D721Med (cell line): ENCODE data around the gene TEDC2.
"Not testable (repeated sequence)": the region's sequence is repeated elsewhere in the genome, so short reads cannot be mapped to it uniquely, and the experiment has no call there.

Experiments used
- DNase-seq: peaks from one replicate; pipeline ENCODE4 v3.0.0; 2011; ENCODE audit warnings: low spot score; ENCODE audit not compliant: insufficient read length
- FAIRE-seq: peaks from 2 replicates; lab custom pipeline; 2011; peaks lifted over from hg19 to GRCh38; lab: Jason Lieb, UNC
- CTCF ChIP-seq: IDR thresholded peaks from 2 replicates; pipeline ENCODE4 v1.5.1; 2012; ENCODE audit warnings: mild to moderate bottlenecking, control low read depth; ENCODE audit not compliant: insufficient read depth; ENCODE audit errors: missing control alignments

TEDC2 gene

GRCh38 chr16:2429771-2430663 lies 29.9 kb upstream of the TEDC2 start:
- DNase-seq (no peak), FAIRE-seq (no peak)
- peak; percentile 43 for TF ChIP-seq CTCF

GRCh38 chr16:2432286-2432685 lies 27.6 kb upstream of the TEDC2 start:
- DNase-seq (no peak), FAIRE-seq (no peak)
- no peak for TF ChIP-seq CTCF

GRCh38 chr16:2432801-2433505 lies 27.0 kb upstream of the TEDC2 start:
- TF ChIP-seq CTCF: no peak
- DNase-seq (no peak), FAIRE-seq (no peak)

GRCh38 chr16:2435236-2435635 lies 24.7 kb upstream of the TEDC2 start:
- DNase-seq, FAIRE-seq: not testable (repeated sequence)

GRCh38 chr16:2436110-2436509 lies 23.8 kb upstream of the TEDC2 start:
- TF ChIP-seq CTCF: no peak
- FAIRE-seq: no peak
- no peak for DNase-seq

- DNase-seq (no peak), FAIRE-seq (no peak)
- no peak for TF ChIP-seq CTCF
Measured at GRCh38 chr16:2437032-2437790, 22.7 kb upstream of the TEDC2 start.

- FAIRE-seq: no peak
- no peak for DNase-seq
- TF ChIP-seq CTCF: no peak
Measured at GRCh38 chr16:2438121-2438520, 21.8 kb upstream of the TEDC2 start.
